COLO668 (cell line): ENCODE results near the gene SLC23A2.
"Not testable (repeated sequence)": the region's sequence is repeated elsewhere in the genome, so short reads cannot be mapped to it uniquely, and the experiment has no call there.

Source experiments
- DNase-seq: peaks from one replicate; lab custom pipeline; 2025; ENCODE audit not compliant: unreplicated experiment; lab: John Stamatoyannopoulos, UW

Gene SLC23A2

DNA sequence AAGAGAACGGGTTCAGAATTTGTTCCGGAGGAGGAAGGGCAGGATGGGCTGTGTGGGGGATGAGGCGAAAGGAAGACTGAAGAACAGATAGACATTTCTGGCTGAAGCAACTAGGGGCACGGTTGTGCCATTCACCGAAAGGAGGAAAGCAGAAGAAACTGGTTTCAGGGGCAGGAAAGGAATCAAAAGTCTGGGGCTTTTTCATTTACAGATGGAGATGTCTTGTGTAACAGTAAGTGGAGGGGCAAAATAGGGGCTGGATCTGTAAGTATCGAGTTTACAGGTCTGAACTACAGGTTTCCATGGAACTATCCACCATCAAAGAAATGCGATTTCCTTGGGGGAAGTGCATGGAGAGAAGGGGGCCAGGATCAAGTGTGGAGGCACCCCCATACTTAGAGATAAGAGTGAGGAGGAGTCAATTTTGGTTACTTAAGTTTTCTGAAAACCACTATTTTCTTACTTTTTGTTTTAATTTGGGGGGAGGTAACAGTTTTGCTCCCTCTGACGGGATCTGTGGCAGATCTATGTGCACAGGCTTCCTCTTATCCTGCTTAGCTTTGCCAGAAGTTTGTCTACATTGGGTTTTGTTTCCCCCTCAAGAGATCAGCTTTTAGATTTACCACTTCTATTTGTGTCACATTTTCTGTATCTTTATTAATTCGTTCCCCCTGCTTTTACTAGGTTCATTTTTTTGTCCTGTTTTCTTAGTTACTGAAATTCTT, 120.1 kb downstream of the SLC23A2 start:
- DNase-seq, result no peak

DNA sequence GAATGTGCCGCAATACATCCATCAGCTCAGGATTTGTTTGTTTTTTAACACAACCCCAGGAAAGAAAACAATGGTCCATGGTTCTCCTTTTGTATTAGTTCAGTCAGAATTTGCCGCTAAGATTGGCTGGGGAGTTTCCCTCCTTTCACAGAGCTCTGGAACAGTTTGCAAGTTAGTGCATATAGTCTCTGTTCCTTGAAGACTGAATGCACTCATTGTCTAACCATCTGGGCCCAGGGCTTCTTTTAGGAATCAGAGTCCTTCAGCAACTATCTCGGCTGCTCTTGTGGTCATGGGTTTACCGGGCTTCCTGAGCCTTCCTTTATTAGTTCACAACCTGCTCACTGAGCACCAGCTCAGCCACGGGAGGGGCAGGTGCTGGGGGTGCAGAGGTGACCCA, 121.3 kb downstream of the SLC23A2 start:
- no peak for DNase-seq

DNA sequence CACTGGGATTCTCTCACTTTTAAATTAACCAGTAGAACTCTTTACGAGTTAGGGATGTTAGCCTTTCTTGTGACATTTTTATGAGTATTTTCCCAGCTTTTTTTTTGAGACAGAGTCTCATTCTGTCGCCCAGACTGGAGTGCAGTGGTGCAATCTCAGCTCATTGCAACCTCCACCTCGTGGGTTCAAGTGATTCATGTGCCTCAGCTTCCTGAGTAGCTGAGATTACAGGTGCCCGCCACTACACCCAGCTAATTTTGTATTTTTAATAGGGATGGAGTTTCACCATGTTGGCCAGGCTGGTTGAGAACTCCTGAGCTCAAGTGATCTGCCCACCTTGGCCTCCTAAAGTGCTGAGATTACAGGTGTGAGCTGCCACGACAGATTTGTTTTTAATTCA, 123.2 kb downstream of the SLC23A2 start:
- not testable (repeated sequence) for DNase-seq

DNA sequence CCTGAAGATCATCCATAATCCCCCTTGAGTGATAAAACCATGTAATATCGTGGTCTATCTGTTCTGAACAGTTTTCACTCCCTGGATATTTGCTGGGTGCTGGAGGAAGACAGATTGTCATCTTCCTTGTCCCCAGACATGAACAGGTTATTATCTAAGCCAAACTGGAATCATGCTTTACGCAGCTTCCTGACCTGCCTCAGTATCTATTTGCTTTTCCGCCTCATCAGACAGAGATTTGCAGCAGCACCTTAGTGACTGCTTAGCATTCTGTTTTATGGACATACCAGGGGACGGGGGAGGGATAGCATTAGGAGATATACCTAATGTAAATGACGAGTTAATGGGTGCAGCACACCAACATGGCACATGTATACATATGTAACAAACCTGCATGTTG, 124.6 kb downstream of the SLC23A2 start:
- DNase-seq, result peak; percentile 26

DNA sequence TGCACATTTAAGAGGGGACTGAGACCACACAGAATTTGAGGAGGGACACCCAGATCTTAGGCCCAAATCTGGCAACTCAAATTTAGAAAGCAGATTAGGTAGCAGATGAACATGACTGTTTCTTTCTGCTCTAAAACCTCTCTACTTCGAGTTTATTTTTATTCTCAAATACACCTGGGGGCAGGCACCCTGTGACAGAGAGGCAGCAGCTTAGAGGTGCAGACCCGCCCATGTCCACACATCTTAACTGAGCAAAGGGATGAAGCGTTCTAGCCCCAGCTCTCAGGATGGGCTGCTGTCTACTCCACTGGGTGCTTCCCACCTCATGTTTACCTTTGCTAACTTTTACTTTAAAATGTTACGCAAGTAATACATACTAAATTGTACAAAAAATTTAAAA, 125.0 kb downstream of the SLC23A2 start:
- peak; percentile 8 for DNase-seq

DNA sequence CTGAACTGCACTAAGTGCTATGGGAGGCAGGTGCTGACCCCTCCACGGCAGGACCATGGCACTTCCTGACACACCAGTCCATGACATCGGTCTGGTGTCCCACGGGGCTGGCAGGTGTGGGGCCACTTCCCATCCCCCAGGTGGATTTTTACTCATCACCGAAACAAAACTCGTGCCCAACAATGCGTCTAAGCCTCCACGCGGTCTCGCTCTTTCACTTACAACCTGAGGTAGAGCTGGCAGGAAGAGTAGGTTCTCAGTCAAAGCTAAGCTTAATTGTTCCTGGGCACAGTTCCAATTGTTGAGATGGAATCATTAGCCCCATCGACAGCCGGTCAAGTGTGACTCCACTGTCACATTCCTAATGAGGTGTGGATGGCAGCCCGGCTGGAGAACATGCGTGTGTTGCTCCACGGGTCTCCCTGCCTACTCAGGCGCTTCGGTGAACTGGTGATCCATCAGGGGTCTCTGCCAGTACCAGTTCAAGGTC, 125.7 kb downstream of the SLC23A2 start:
- peak; percentile 90 for DNase-seq

DNA sequence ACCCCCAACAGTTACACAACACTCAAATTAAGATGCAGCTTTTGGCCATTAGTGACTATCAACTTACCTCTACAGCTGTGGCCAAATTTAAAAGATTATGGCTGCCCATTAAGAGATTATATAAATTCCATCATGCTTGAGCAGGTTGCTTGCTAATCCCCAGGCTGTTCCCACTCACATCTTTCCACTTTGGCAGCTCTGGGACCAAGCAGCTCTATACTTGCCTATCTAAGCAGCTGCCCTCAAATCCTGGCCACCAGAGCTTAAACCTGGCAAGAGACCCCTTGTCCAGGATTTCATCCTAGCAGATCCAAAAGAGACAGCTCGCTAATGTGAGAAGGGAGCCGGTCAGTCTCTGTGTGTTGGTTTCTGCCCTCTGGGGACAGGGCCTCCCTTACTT, 127.9 kb downstream of the SLC23A2 start:
- no peak for DNase-seq

DNA sequence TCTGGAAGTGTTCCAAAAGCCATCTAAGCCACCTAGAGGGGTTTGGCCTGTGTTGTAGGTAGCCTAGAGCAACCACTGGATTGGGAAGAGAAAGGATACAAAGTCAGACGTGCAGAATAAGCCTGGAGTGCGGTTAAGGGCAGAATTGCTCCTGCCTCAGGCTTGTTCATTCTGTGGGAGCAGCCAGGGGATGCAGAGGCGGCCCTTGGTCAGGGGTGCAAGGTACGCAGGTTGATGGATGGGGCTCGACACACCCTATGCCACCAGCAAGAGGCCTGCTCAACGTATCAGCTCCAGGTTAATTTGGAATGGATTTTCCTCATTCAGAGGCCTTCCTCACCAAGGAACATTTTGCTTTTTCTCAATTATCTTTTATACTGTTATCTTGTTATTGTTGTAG, 129.8 kb downstream of the SLC23A2 start:
- no peak for DNase-seq

DNA sequence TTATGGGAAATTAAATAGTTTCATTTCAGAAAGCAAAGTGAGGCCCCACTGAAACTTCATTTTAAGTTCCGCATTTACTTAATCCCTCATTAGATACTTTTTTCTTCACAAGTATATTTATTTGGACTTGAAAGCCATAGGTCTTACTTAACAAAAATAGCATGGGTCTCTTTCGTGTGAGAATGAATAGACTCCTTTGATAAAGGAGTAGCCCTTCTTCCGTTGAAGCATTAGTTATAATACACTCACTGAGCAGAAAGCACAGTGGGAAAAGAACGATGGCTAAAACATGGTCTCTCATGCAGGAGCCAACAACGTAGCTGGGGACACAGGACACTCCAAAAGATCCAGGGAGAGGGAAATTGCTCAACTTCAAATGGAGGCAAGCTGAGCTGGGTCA, 130.4 kb downstream of the SLC23A2 start:
- no peak for DNase-seq

DNA sequence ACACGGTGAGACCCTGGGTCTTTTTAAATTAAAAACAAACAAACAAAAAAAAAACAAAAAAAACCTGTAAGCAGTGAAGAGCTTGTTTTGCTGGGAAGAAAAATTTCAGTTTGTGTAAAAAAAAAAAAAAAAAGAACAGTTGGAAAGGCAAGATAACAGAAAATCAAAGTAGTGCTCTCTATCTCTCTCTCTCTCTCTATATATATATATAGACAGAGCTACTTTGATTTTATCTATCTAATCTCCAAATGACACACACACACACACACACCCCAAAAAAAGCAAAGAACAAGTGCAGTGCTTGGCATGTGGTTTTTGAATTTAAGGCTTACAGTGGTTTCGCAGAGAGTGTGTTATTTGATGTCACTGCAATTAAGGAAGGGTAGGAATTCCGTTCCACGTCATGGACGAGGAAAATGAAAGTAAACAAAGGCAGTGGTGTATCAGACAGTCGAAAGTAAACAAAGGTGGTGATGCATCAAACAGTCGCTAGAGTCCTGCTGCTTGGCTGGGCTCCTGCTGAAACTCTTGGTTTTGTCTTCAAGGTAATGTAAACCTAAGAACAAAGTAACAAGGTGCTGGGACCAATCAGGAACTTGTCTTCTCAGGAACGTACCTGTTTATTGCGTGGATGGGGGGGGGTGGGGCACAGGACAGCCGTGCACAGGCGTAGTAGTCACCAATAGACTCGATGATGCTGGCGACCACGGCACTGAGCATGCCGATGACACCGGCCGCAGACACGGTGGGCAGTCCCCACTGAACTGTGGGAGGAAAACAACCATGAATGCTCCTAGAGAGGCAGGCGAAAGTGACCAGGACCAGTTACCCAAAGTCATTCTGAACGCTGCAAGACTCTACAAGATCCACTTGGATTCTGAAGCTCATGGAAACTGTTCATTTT, 131.8 kb downstream of the SLC23A2 start:
- DNase-seq, result peak; percentile 45

DNA sequence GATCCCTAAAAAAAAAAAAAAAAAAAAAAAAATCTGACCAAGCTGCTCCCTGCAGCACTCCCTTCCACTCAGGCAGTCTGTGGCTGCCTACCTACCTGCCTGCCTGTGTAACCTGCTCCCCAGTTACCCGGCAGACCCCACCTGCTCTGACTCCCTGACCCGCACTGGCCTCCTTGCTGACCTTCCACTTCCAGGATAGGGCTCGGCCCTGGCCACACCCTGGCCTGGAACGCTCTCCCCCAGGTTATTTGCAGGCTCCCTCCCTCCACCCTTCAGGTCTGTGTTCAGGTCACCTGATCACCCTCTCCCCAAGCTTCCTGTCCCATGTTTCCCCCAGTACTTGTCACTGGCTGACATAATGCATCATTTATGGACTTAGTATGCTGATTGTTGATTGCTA, 134.3 kb downstream of the SLC23A2 start:
- no peak for DNase-seq

DNA sequence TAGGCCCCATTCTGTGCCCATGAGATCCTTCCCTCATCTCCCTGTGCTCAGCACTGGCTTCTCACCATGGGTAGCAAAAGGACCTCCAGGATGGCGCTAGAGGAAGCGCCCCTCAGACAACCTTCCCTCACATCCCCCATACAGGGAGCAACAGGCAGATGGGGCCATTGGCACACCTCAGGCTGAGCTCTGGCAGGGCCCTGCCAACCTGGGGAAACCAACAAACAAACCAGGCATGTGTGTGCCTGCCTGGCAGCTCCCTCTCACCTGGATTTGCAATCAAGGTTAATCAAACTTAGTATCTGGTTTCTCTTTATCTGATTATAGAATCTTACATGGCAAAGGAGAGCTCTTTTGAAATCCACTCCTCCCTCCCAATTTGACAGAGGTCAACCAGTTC, 134.9 kb downstream of the SLC23A2 start:
- DNase-seq, result no peak

DNA sequence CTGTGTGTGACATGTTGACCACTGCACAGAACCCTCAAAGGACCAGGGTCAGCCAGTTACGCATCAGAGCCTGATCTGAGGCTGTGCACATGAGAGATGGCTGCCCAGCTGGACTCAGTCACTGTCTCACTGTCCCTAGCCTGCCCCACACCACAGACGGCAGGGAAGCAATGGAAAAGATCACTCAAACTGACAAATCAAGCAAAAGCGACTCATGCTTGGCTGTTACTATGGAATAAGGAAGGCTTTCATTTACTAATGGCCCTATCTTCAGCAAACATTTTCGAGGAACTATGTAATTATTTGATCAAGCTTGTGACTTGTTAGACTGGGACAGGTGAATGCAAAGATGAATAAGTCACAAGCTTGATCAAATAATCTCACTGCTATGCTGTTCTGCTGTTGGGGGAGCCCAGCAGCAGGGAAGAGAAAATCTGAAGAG, 137.0 kb downstream of the SLC23A2 start:
- DNase-seq, result no peak

DNA sequence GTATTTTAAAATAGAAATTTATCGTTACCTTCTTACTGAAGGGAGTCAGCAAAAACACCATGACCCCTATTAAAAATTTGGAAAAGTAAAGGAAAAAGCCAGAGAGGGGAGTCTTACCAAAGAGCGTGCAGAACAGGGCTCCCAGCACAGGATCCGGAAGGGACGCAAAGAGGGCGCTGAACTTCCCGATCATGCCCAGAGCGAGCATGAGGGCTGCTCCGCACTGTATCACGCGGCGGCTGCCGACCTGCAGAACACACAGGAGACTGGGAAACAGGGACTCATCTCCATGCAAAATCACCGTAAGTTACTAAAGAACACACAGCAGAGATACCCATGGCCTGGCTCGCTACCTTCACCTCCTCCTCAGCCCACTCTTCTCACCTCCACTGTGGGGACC, 138.6 kb downstream of the SLC23A2 start:
- DNase-seq, result no peak

DNA sequence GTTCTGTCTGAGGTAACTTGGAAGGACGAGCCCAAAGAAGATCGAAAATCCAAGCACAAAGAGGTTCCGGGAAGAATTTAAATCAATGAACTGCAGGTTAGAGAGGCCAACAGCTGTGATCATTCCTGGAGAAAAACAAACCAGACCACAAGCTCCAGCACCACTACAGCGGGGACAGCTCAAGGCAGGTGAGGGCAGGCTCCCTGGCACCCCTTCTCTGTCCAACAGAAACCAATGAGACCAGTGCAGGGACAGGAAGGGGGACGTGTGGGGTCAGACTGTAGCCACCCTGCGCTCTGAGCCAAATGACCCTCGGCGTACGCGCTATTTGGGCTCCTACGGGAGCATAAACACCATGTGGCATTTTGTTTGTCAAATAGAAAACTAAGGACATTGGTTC, 139.3 kb downstream of the SLC23A2 start:
- no peak for DNase-seq

DNA sequence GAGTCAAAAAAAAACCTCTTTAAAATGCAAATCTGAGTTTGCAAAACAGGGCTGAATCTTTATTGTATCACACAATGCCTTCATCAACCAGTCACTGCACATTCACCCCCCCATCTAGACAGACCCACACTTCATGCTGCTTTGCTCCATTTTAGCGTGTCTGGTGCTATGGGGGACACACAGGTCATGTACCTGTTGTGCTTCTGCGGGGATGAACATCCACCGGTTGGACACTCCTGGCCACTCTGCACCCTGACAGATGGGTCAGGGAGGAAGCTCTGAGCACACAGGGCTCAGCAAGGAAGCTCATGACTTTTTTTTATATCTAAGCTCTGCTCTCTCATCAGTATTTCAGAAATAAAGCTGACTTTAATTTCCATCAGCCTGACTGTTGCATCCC, 143.3 kb downstream of the SLC23A2 start:
- DNase-seq, result no peak

DNA sequence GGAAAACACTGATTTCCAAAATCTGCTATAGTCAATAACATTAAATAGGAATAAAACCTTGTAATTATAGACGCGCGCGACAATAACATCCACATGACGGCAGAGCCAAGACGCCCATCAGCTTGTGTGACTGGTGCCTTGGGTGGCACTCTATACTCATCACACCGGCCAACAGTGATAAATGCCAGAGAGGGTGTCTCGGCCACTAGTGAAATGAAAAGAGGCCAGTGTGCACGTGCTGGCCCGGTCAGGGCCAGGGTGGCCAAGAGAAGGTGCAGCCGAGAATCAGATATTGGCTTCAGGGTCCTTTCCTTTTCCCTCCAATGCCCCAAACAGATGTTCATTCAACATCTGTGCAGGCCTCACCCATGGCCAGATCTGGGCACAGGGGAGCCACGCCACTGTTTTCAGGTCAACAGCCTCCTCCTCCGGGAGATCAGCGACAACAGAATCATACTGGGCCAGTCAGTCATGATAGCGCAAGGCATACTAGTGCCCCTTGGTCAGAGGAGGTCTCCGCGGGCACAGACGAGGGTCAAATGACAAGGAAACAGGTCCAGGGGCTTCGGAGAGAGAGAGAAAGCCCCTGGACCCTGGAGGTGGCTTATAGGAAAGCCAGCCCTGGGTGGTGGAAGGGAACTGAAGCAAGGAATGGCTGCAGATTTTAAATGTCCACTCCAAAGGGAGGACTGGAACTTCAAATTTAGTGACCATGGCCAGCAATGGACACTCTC, 145.1 kb downstream of the SLC23A2 start:
- DNase-seq, result no peak

DNA sequence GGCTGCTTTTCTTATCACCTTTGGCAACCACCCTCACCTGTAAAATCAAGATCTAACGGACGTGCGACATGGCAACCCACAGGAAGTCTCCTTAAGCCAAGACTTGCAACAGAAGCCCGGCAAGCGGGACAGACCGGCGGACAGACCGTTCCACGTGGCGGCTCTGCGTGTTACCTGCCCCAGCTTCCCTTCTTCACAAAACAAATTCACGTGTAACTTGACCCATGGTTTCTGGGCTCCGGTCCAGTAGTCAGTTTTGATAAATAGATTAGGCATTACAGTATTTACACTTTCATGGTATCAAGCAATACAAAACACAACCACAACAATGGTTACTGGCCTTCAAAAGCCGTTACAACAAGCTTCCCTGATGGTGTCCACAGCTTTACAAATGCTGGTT, 145.8 kb downstream of the SLC23A2 start:
- DNase-seq, result no peak

DNA sequence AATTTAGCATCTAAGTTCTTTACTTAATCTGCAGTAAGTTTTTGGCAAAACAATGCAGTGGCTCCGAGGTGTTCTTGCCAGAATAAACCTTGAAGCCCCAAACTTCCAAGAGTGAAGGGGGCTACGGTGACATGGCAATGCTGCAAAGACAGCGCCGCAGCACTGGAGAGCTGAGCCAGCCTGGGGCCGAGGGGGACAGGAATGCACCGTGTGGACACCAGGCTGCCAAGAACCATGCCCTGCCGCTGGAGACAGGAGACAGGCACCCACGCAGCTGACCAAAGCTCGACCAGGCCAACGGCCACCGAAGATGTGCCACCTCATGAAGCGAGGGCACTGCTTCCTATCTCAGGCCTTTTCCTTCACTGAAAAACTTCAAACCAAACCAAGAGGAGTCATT, 146.2 kb downstream of the SLC23A2 start:
- DNase-seq, result no peak

DNA sequence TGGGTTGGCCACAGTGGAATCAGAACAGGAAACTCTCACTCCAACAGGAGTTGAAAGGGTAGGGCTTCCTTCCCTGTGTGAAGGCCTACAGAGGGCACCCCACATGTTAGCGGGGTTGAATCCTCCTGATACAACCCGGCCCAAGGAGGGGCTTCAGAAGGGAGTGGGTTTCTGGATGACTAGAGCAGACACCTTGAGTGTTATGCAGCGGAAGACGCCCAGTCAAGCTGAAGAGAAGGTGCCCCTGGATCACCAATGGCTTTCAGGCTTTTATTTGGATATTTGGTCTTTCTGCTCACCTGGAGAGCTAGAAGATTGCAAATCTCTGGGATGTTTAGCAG, 146.8 kb downstream of the SLC23A2 start:
- no peak for DNase-seq

DNA sequence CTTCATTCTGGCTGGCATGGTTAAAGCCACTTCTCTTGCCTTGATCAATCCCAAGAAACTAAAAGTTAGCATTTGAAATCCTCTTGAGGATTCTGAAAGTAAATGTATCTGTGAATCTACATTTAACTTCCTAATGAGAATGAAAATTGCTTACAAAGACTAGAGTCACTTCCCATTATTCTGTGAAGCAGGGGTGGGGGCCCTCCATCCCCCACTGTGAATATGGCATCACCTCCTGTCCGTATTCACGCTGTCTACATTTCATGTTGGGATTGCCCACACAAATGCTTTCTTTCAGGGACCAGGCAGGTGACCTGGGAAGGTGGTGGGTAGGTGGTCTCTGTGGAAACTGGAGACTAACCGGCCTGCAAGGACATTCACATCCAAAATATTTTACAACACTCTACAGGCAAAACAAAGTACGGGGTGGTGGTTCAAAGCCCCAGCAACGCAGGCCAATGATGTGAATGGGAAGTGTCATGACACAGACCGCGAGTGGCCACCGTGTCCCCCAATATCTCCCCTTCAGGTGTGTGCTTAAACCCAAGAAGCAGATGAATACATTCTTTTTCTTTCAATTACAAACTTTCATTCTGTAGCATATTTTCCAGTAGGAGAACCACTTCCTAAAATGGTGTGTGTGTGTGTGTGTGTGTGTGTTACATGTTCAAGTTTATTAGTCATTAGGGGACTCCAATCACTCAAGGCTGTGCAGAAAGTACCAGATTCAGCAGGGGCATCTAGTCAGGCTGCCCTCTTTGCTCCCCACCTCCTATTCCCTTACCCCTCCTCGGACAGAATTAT, 147.4 kb downstream of the SLC23A2 start:
- DNase-seq, result no peak
